PFSK-1 (cell line): Measurements from ENCODE around the gene ACTC1.

Experiments used
- FOXP2 ChIP-seq: optimal IDR thresholded peaks from 2 replicates; pipeline ENCODE3; 2011; ENCODE audit warnings: borderline replicate concordance, control low read depth, inconsistent platforms; ENCODE audit not compliant: insufficient read depth; ENCODE audit errors: extremely low read length, extremely low read depth
- POLR2AphosphoS5 ChIP-seq: IDR thresholded peaks from 2 replicates; pipeline ENCODE4 v1.6.1; 2012; ENCODE audit warnings: low read depth, mild to moderate bottlenecking, control low read depth, low read length, moderate library complexity
- TAF1 ChIP-seq: IDR thresholded peaks from 2 replicates; pipeline ENCODE4 v1.6.1; 2012; ENCODE audit warnings: low read length, control low read depth, borderline replicate concordance; ENCODE audit not compliant: insufficient read depth

DNA sequence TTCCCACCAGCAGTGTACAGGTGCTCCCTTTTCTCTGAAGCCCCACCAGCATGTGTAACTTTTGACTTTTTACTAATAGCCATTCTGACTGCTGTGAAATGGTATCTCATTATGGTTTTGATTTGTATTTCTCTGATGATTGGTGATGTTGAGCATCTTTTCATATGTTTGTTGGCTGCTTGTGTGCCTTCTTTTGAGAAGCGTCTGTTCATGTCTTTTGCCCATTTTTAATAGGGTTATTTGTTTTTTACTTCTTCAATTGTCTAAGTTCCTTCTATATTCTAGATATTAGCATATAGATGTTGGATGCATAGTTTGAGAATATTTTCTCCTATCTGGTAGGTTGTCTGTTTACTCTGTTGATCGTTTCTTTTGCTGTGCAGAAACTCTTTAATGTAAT lies 14.6 kb downstream of the ACTC1 start:
- TF ChIP-seq FOXP2 (no peak), POLR2AphosphoS5 (no peak), TAF1 (no peak)
